HepG2 (cell line): ENCODE measurements around the gene P2RY1. TPM values are rescaled to one million over a fixed set of nuclear protein-coding genes. Genes with fewer than 3 reads are reported as not detected.

ENCODE experiments used
- ATAC-seq: fragments of 200-7000 bp; cut with Tn5 transposase; 3 replicates; pipeline ENCODE4 v1.9.1; 2020; ENCODE audit warnings: mild to moderate bottlenecking, moderate library complexity
- BruUV-seq: library from RNA; stranded (reverse); fragments of 400-500 nt; replicated peaks from 2 replicates; lab custom pipeline; 2021; lab: Mats Ljungman, UMichigan
- CTCF ChIA-PET: fragments of 300-600 bp; formaldehyde crosslinking; extraction: SDS; loops from one replicate; lab custom pipeline; 2021; ENCODE audit warnings: low total read pairs, inconsistent platforms, low intra/inter-chr PET ratio; lab: Yijun Ruan, JAX
- POLR2A ChIA-PET: fragments of 350-600 bp; sonication (Branson Sonifier 250); formaldehyde crosslinking; loops from one replicate; lab custom pipeline; 2020; ENCODE audit warnings: antibody characterized with exemption, inconsistent platforms; lab: Yijun Ruan, JAX
- DNase-seq: peaks from one replicate; pipeline ENCODE4 v3.0.0-alpha.2; 2015; ENCODE audit warnings: low spot score
- FAIRE-seq: peaks from 3 replicates; lab custom pipeline; 2011; peaks lifted over from hg19 to GRCh38; lab: Jason Lieb, UNC
- H2AFZ ChIP-seq: one replicate; pipeline ENCODE4 v1.6.1; 2011; ENCODE audit warnings: low read length, inconsistent platforms
- H3K27ac ChIP-seq: fragments of 300-600 bp; 3 replicates; pipeline ENCODE4 v1.8.0; 2011; ENCODE audit warnings: mixed run types, mild to moderate bottlenecking, mixed read lengths, low read length, inconsistent platforms; ENCODE audit not compliant: insufficient read depth; ENCODE audit errors: extremely low read length
- H3K27me3 ChIP-seq, 2 experiments: fragments of 200-600 bp in 1 of 2; 2 replicates in 1 of 2; 3 replicates in 1 of 2; pipeline versions ENCODE4 v1.6.0 to v1.8.0; 2011; ENCODE audit warnings: low read length in 2 of 2, mild to moderate bottlenecking in 2 of 2, moderate library complexity in 2 of 2, inconsistent platforms in 1 of 2; ENCODE audit not compliant: insufficient read depth in 2 of 2, control insufficient read depth in 1 of 2
- H3K36me3 ChIP-seq, 2 experiments: fragments of 200-600 bp in 1 of 2; replicated peaks in 1 of 2; 2 replicates in 1 of 2; 3 replicates in 1 of 2; pipeline versions ENCODE4 v1.5.1 to v1.8.0; 2011; ENCODE audit warnings: low read length in 2 of 2, inconsistent platforms in 1 of 2; ENCODE audit not compliant: insufficient read depth in 2 of 2, control insufficient read depth in 1 of 2
- H3K4me1 ChIP-seq: 2 replicates; pipeline ENCODE4 v1.5.1; 2012; ENCODE audit warnings: low read length, inconsistent platforms; ENCODE audit not compliant: insufficient read depth
- H3K4me2 ChIP-seq: 2 replicates; pipeline ENCODE4 v1.6.0; 2011; ENCODE audit warnings: low read depth, low read length, inconsistent platforms
- H3K4me3 ChIP-seq, 3 experiments: fragments of 200-600 bp in 1 of 3; sonication (generic), shearing (Covaris generic) in 1 of 3; replicated peaks in 1 of 3; 2 replicates each; pipeline ENCODE4 v1.5.1; 2011 to 2016; ENCODE audit warnings: low read length in 3 of 3, inconsistent platforms in 2 of 3, low read depth in 2 of 3, mild to moderate bottlenecking in 2 of 3, control low read depth in 1 of 3, mixed read lengths in 1 of 3; ENCODE audit not compliant: insufficient read depth in 1 of 3
- H3K79me2 ChIP-seq: one replicate; pipeline ENCODE4 v1.6.1; 2011; ENCODE audit warnings: low read length, inconsistent platforms; ENCODE audit not compliant: insufficient read depth
- H3K9ac ChIP-seq: 2 replicates; pipeline ENCODE4 v1.6.0; 2011; ENCODE audit warnings: mild to moderate bottlenecking, low read depth, low read length, inconsistent platforms; ENCODE audit not compliant: insufficient read depth
- H3K9me3 ChIP-seq: 2 replicates; pipeline ENCODE4 v1.5.1; 2012; ENCODE audit warnings: mild to moderate bottlenecking, low read length
- H4K20me1 ChIP-seq: 2 replicates; pipeline ENCODE4 v1.6.0; 2011; ENCODE audit warnings: inconsistent platforms, mild to moderate bottlenecking, low read length, moderate library complexity; ENCODE audit not compliant: insufficient read depth
- BHLHE40 ChIP-seq: IDR thresholded peaks from 2 replicates; pipeline ENCODE4 v1.6.1; 2011; ENCODE audit warnings: low read length, improper control_type of control experiment
- DPF2 ChIP-seq: sonication (generic); formaldehyde crosslinking; IDR thresholded peaks from 2 replicates; pipeline ENCODE4 v1.4.0; 2020; ENCODE audit warnings: mild to moderate bottlenecking, low read depth, missing genetic modification reagents, borderline replicate concordance
- E2F1 ChIP-seq: sonication (generic); formaldehyde crosslinking; IDR thresholded peaks from 2 replicates; pipeline ENCODE4 v1.5.0; 2020; ENCODE audit warnings: missing genetic modification reagents
- IRF1 ChIP-seq: sonication (generic); formaldehyde crosslinking; IDR thresholded peaks from 2 replicates; pipeline ENCODE4 v1.4.0; 2020; ENCODE audit warnings: low read depth, mild to moderate bottlenecking, missing genetic modification reagents
- MED8 ChIP-seq: sonication (generic); formaldehyde crosslinking; IDR thresholded peaks from 2 replicates; pipeline ENCODE4 v1.8.1; 2023; ENCODE audit warnings: mild to moderate bottlenecking, missing genetic modification reagents; ENCODE audit not compliant: insufficient replicate concordance
- NFE2L2 ChIP-seq: fragments of 150-350 bp; IDR thresholded peaks from 2 replicates; pipeline ENCODE4 v1.6.1; 2014; ENCODE audit warnings: low read length
- PCBP1 ChIP-seq: fragments of 200-400 bp; formaldehyde crosslinking; IDR thresholded peaks from 2 replicates; pipeline ENCODE4 v1.6.1; 2017; ENCODE audit warnings: mild to moderate bottlenecking, low read depth, low read length, borderline replicate concordance
- SIN3B ChIP-seq: fragments of 150-350 bp; IDR thresholded peaks from 2 replicates; pipeline ENCODE4 v1.6.1; 2014; ENCODE audit warnings: low read length
- SMARCC2 ChIP-seq: fragments of 450-650 bp; IDR thresholded peaks from 2 replicates; pipeline ENCODE4 v1.6.1; 2017; ENCODE audit warnings: antibody characterized with exemption, mild to moderate bottlenecking
- ZNF263 ChIP-seq: sonication (generic); formaldehyde crosslinking; IDR thresholded peaks from 2 replicates; pipeline ENCODE4 v1.4.0; 2020; ENCODE audit warnings: missing genetic modification reagents
- ZNF354B ChIP-seq: sonication (generic); formaldehyde crosslinking; IDR thresholded peaks from 2 replicates; pipeline ENCODE4 v1.8.0; 2022; ENCODE audit warnings: mild to moderate bottlenecking, missing genetic modification reagents
- ZNF451 ChIP-seq: sonication (generic); formaldehyde crosslinking; IDR thresholded peaks from 2 replicates; pipeline ENCODE4 v1.5.0; 2020; ENCODE audit warnings: mild to moderate bottlenecking, missing genetic modification reagents
- ZNF609 ChIP-seq: sonication (generic); formaldehyde crosslinking; IDR thresholded peaks from 2 replicates; pipeline ENCODE4 v1.4.0; 2020; ENCODE audit warnings: mild to moderate bottlenecking, missing genetic modification reagents, borderline replicate concordance
- ZNF652 ChIP-seq: IDR thresholded peaks from 2 replicates; pipeline ENCODE4 v1.6.1; 2016; ENCODE audit warnings: low read depth, borderline replicate concordance
- in situ Hi-C: cut with HindIII; loops from 2 replicates; pipeline ENCODE4 v1.10.0; 2017; ENCODE audit warnings: low pct_unique_long_range_greater_than_20kb; ENCODE audit not compliant: extremely low pct_ligation_motif_present
- intact Hi-C: fragments of 100-400 bp; cut with micrococcal nuclease; formaldehyde crosslinking; loops from one replicate; pipeline ENCODE4 v1.10.0; 2022; ENCODE audit not compliant: unreplicated experiment
- polyA plus RNA-seq, 8 experiments: library from polyadenylated mRNA; depleted of rRNA in 3 of 8; stranded (reverse) in 7 of 8; unstranded in 1 of 8; fragments of >200 nt; fragmentation: Illumina TruSeq in 4 of 8; extraction: Trizol in 4 of 8; gene quantifications; 2 replicates each; pipeline versions ENCODE4 v1.2.1 to v1.2.3, GENCODE V29; 2011 to 2016; ENCODE audit warnings: low read depth in 4 of 8, missing spikeins in 1 of 8, mixed read lengths in 1 of 8; ENCODE audit not compliant: insufficient read depth in 1 of 8
- total RNA-seq, 5 experiments: library from RNA; depleted of rRNA; stranded (reverse); fragments of >200 nt; fragmentation: Illumina TruSeq; extraction: Trizol; gene quantifications; 2 replicates each; pipeline ENCODE4 v1.2.3, GENCODE V29; 2016; ENCODE audit warnings: low read depth in 1 of 5

The P2RY1 gene
- total and polyA plus RNA-seq, 2 of the 13 experiments (the other 11 are each of a cell fraction or from before 2014, with no cell fraction given), result not detected

- in situ Hi-C loops (no loop called here), intact Hi-C loops (no loop called here)
- CTCF ChIA-PET, result no interaction called here
- Histone ChIP-seq H3K79me2 (no peaks in the 10 kb centered on the region), H3K27ac (no peak overlapping the region), H3K4me3 (no peak overlapping the region), H3K4me2 (no peak overlapping the region), H3K9me3 (no peaks in the 10 kb centered on the region), H4K20me1 (no peaks in the 10 kb centered on the region), H3K36me3 (no peaks in the 10 kb centered on the region), H3K4me1 (no peaks in the 10 kb centered on the region), H2AFZ (no peak overlapping the region), H3K9ac (no peak overlapping the region), H3K27me3 (no peaks in the 10 kb centered on the region)
- ATAC-seq (no peak), DNase-seq (no peak), FAIRE-seq (no peak)
- TF ChIP-seq ZNF652 (CRISPR knock-in tag) (no peak), ZNF609 (CRISPR knock-in tag) (no peak), ZNF451 (CRISPR knock-in tag) (no peak), DPF2 (CRISPR knock-in tag) (no peak), PCBP1 (no peak), E2F1 (no peak), IRF1 (CRISPR knock-in tag) (no peak), ZNF263 (CRISPR knock-in tag) (no peak), SMARCC2 (no peak), NFE2L2 (no peak), BHLHE40 (no peak), MED8 (CRISPR knock-in tag) (no peak), SIN3B (no peak), ZNF354B (CRISPR knock-in tag) (no peak)
- POLR2A ChIA-PET, result no interaction called here
- no TSS peak for BruUV-seq
These were observed 40.2 kb downstream of the P2RY1 start for GRCh38 chr3:152874896-152875749.
